Tibial artery (tissue), 4 donors: ENCODE data around the gene NFAM1.

Experiments
- DNase-seq, 2 donors: peaks; one replicate each; pipeline ENCODE4 v3.0.0-alpha.2; 2019
- H3K27ac ChIP-seq, 2 donors: fragments of 200-600 bp; sonication (generic) in 1 of 2; 1 replicate in 1 of 2; 2 replicates in 1 of 2; pipeline ENCODE4 v1.5.1; 2018 to 2019; ENCODE audit warnings: mild to moderate bottlenecking in 1 of 2
- H3K27me3 ChIP-seq, 2 donors: fragments of 200-600 bp; sonication (generic) in 1 of 2; one replicate each; pipeline versions ENCODE4 v1.5.1 to v1.6.0; 2016 to 2019
- H3K36me3 ChIP-seq, 3 donors: fragments of 200-600 bp; sonication (generic) in 2 of 3; one replicate each; pipeline ENCODE4 v1.5.1; 2016 to 2019; ENCODE audit warnings: mild to moderate bottlenecking in 2 of 3
- H3K4me1 ChIP-seq, 4 donors: fragments of 200-600 bp; sonication (generic) in 2 of 4; 1 replicate in 3 of 4; 2 replicates in 1 of 4; pipeline ENCODE4 v1.5.1; 2016 to 2019
- H3K4me3 ChIP-seq, 2 donors: fragments of 200-600 bp; sonication (generic) in 1 of 2; 1 replicate in 1 of 2; 2 replicates in 1 of 2; pipeline ENCODE4 v1.5.1; 2018 to 2019; ENCODE audit warnings: mild to moderate bottlenecking in 2 of 2
- H3K9me3 ChIP-seq, 3 donors: fragments of 200-600 bp; sonication (generic) in 1 of 3; one replicate each; pipeline ENCODE4 v1.5.1; 2016 to 2019
- intact Hi-C: fragments of 100-400 bp; cut with DNase I; formaldehyde crosslinking; loops from one replicate; pipeline ENCODE4 v1.15.0; 2023; ENCODE audit warnings: low total_unique reads
- TF ChIP-seq, protein P1 (sequence below), 2 experiments: fragments of 200-600 bp in 1 of 2; fragments of 450-650 bp in 1 of 2; IDR thresholded peaks; one replicate each; pipeline ENCODE4 v1.5.1; 2017 to 2019; ENCODE audit warnings: antibody characterized with exemption in 2 of 2, mild to moderate bottlenecking in 1 of 2, moderate library complexity in 1 of 2

NFAM1 gene

GRCh38 chr22:42452916-42453315 lies 20.7 kb upstream of the NFAM1 start:
- DNase-seq, result no peak
- intact Hi-C loops, result no loop called here
- Histone ChIP-seq H3K4me1 (no peaks in the 10 kb centered on the region), H3K27me3 (peaks cover 0 to 43% of the 10 kb centered on the region in 2 donors), H3K9me3 (no peaks in the 10 kb centered on the region), H3K4me3 (no peak overlapping the region), H3K27ac (no peak overlapping the region), H3K36me3 (no peaks in the 10 kb centered on the region)
- TF ChIP-seq, protein P1, sequence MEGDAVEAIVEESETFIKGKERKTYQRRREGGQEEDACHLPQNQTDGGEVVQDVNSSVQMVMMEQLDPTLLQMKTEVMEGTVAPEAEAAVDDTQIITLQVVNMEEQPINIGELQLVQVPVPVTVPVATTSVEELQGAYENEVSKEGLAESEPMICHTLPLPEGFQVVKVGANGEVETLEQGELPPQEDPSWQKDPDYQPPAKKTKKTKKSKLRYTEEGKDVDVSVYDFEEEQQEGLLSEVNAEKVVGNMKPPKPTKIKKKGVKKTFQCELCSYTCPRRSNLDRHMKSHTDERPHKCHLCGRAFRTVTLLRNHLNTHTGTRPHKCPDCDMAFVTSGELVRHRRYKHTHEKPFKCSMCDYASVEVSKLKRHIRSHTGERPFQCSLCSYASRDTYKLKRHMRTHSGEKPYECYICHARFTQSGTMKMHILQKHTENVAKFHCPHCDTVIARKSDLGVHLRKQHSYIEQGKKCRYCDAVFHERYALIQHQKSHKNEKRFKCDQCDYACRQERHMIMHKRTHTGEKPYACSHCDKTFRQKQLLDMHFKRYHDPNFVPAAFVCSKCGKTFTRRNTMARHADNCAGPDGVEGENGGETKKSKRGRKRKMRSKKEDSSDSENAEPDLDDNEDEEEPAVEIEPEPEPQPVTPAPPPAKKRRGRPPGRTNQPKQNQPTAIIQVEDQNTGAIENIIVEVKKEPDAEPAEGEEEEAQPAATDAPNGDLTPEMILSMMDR (IDR thresholded peaks at IDR 0.05), result no peak

- Histone ChIP-seq H3K4me3 (no peak overlapping the region), H3K4me1 (no peaks in the 10 kb centered on the region), H3K27ac (no peak overlapping the region), H3K9me3 (no peaks in the 10 kb centered on the region), H3K36me3 (no peaks in the 10 kb centered on the region), H3K27me3 (peaks cover 0 to 38% of the 10 kb centered on the region in 2 donors)
- intact Hi-C loops, result no loop called here
- TF ChIP-seq, protein P1 (IDR thresholded peaks at IDR 0.05), result no peak
- DNase-seq, result no peak
These were observed 20.3 kb upstream of the NFAM1 start for GRCh38 chr22:42452456-42452855.

- no peak overlapping the region for H3K4me3 ChIP-seq
- TF ChIP-seq, protein P1 (IDR thresholded peaks at IDR 0.05), result no peak
- H3K27me3 ChIP-seq, result peaks cover 0 to 36% of the 10 kb centered on the region in 2 donors
- no peak overlapping the region for H3K27ac ChIP-seq
- DNase-seq, result no peak
- H3K4me1 ChIP-seq, result no peaks in the 10 kb centered on the region
- no peaks in the 10 kb centered on the region for H3K9me3 ChIP-seq
- no peaks in the 10 kb centered on the region for H3K36me3 ChIP-seq
- intact Hi-C loops, result no loop called here
These were observed 19.4 kb upstream of the NFAM1 start for GRCh38 chr22:42451499-42452145.

- TF ChIP-seq, protein P1 (IDR thresholded peaks at IDR 0.05), result no peak
- H3K4me3 ChIP-seq, result no peak overlapping the region
- no peaks in the 10 kb centered on the region for H3K36me3 ChIP-seq
- no peak for DNase-seq
- H3K4me1 ChIP-seq, result no peaks in the 10 kb centered on the region
- intact Hi-C loops, result no loop called here
- H3K27ac ChIP-seq, result no peak overlapping the region
- peaks cover 0 to 33% of the 10 kb centered on the region in 2 donors for H3K27me3 ChIP-seq
- no peaks in the 10 kb centered on the region for H3K9me3 ChIP-seq
These were observed 18.7 kb upstream of the NFAM1 start for GRCh38 chr22:42450862-42451261.

DNA sequence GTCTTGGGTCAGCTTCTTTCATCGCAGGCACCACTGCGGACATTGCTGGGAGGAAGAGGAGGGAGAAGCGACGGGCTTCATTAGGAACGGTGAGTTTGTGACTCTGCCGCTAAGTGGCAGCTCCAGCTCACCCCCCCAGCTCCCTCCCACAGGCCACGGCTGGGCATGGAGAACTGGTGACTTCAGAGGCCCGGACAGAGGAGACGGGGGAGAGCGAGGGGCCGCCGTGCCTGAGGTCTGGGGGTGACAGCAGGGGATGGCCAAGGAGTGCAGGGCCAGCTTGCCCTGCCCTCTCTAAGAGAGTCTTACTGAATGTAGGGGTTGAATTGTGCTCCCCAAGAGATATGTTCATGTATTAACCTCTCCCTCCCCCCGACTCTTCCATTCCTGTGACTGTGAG lies 13.9 kb upstream of the NFAM1 start:
- H3K9me3 ChIP-seq, result no peaks in the 10 kb centered on the region
- intact Hi-C loops, result no loop called here
- TF ChIP-seq, protein P1 (IDR thresholded peaks at IDR 0.05), result no peak
- H3K4me1 ChIP-seq, result peaks cover 0 to 18% (median 15%) of the 10 kb centered on the region in 4 donors
- H3K27ac ChIP-seq, result no peak overlapping the region
- H3K36me3 ChIP-seq, result no peaks in the 10 kb centered on the region
- DNase-seq, result no peak
- no peak overlapping the region for H3K4me3 ChIP-seq
- peaks cover 0 to 14% of the 10 kb centered on the region in 2 donors for H3K27me3 ChIP-seq
